OCI-LY1 (cell line): ENCODE results near the gene CSTB.

Experiments used
- H2AFZ ChIP-seq: fragments of 200-600 bp; sonication (generic), shearing (Covaris generic); 2 replicates; pipeline ENCODE4 v1.6.0; 2014; ENCODE audit warnings: antibody characterized with exemption, mild to moderate bottlenecking, low read length
- H3F3A ChIP-seq: fragments of 200-600 bp; sonication (generic), shearing (Covaris generic); 2 replicates; pipeline ENCODE4 v1.6.0; 2014; ENCODE audit warnings: mild to moderate bottlenecking, antibody characterized with exemption, low read length, moderate library complexity; ENCODE audit not compliant: insufficient read depth
- H3K27ac ChIP-seq: fragments of 200-600 bp; sonication (generic); 2 replicates; pipeline ENCODE4 v1.5.1; 2014; ENCODE audit warnings: low read length, mixed run types, mild to moderate bottlenecking, low read depth; ENCODE audit not compliant: poor library complexity, severe bottlenecking
- H3K27me3 ChIP-seq: fragments of 200-600 bp; sonication (generic); 2 replicates; pipeline ENCODE4 v1.6.0; 2014; ENCODE audit warnings: antibody characterized with exemption, mild to moderate bottlenecking, low read length, moderate library complexity; ENCODE audit not compliant: insufficient read depth
- H3K36me3 ChIP-seq: fragments of 200-600 bp; sonication (generic); 2 replicates; pipeline ENCODE4 v1.6.1; 2014; ENCODE audit warnings: mild to moderate bottlenecking, antibody characterized with exemption, low read length, moderate library complexity, mixed read lengths; ENCODE audit not compliant: insufficient read depth
- H3K4me1 ChIP-seq: fragments of 200-600 bp; sonication (generic); 2 replicates; pipeline ENCODE4 v1.5.1; 2014; ENCODE audit warnings: mild to moderate bottlenecking, low read length, moderate library complexity; ENCODE audit not compliant: insufficient read depth, severe bottlenecking
- H3K4me2 ChIP-seq: fragments of 200-600 bp; sonication (generic), shearing (Covaris generic); 2 replicates; pipeline ENCODE4 v1.6.1; 2014; ENCODE audit warnings: low read length
- H3K4me3 ChIP-seq: fragments of 200-600 bp; sonication (generic); 2 replicates; pipeline ENCODE4 v1.5.1; 2014; ENCODE audit warnings: low read length, low read depth, mild to moderate bottlenecking, mixed read lengths; ENCODE audit not compliant: poor library complexity, severe bottlenecking
- H3K79me2 ChIP-seq: fragments of 200-600 bp; shearing (Covaris generic); 2 replicates; pipeline ENCODE4 v1.6.1; 2016; ENCODE audit warnings: mixed run types, low read length, mixed read lengths; ENCODE audit not compliant: insufficient read depth
- H3K9ac ChIP-seq: fragments of 200-600 bp; sonication (generic), shearing (Covaris generic); 2 replicates; pipeline ENCODE4 v1.6.1; 2014; ENCODE audit warnings: mild to moderate bottlenecking, low read length, mixed read lengths
- H3K9me2 ChIP-seq: fragments of 200-600 bp; sonication (generic), shearing (Covaris generic); 2 replicates; pipeline ENCODE4 v1.6.1; 2014; ENCODE audit warnings: low read depth, mild to moderate bottlenecking, low read length, mixed read lengths
- H3K9me3 ChIP-seq: fragments of 200-600 bp; shearing (Covaris generic); 2 replicates; pipeline ENCODE4 v1.6.1; 2014; ENCODE audit warnings: low read length, mixed read lengths
- H4K20me1 ChIP-seq: fragments of 200-600 bp; sonication (generic), shearing (Covaris generic); 2 replicates; pipeline ENCODE4 v1.6.0; 2016; ENCODE audit warnings: mild to moderate bottlenecking, low read length; ENCODE audit not compliant: insufficient read depth
- EZH2 ChIP-seq: fragments of 200-600 bp; sonication (generic), shearing (Covaris generic); IDR thresholded peaks from 2 replicates; pipeline ENCODE4 v1.8.0; 2017; ENCODE audit warnings: borderline replicate concordance, mixed run types, mild to moderate bottlenecking, antibody characterized with exemption, low read length, moderate library complexity, mixed read lengths
- TF ChIP-seq, protein P1 (sequence below): fragments of 200-600 bp; sonication (generic), shearing (Covaris generic); IDR thresholded peaks from 2 replicates; pipeline ENCODE4 v1.5.1; 2017; ENCODE audit warnings: mild to moderate bottlenecking, antibody characterized with exemption, low read length, moderate library complexity, mixed read lengths

The CSTB gene

DNA sequence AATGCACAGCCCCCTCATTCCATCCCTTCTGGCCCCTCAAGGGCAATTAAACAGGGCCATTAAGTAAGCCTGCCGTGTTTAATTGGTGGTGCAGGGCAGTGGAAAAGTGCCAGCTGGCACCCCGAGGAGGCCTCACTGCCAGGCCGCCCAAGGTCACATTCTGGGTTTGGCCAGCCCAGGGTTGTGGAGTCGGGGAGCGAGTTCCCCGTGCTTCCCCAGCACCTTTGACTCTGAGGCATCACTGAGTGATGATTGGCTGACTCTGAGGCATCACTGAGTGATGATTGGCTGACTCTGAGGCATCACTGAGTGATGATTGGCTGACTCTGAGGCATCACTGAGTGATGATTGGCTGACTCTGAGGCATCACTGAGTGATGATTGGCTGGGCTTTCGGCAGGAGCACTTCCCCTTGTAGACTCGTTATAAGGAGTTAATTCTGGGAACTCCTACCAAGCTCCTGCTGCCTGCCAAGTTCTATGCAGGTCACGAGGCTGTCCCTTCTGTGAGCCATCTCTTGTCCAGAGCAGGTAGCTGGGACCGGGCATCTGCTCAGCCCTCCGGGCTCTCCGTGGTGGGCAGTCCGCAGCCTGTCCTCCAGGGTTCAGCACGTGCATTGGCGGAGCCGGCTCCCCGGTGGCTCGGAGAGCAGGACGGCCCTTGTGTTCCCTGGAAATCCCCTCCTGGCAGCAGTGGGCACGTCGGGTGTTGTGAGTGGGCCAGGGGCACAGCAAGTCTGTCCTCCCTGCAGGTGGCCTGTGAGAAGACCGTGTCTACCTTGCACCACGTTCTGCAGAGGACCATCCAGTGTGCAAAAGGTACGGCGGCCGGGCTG is 20.9 kb downstream of the CSTB start:
- Histone ChIP-seq H2AFZ (no peak overlapping the region), H3K27me3 (no peaks in the 10 kb centered on the region), H3K9ac (no peak overlapping the region), H3K9me2 (no peaks in the 10 kb centered on the region), H3F3A (no peaks in the 10 kb centered on the region), H3K9me3 (no peaks in the 10 kb centered on the region), H3K4me2 (no peak overlapping the region), H3K4me1 (no peaks in the 10 kb centered on the region), H3K36me3 (peaks cover 52% of the 10 kb centered on the region), H3K4me3 (no peak overlapping the region), H3K79me2 (no peaks in the 10 kb centered on the region), H3K27ac (no peak overlapping the region), H4K20me1 (no peaks in the 10 kb centered on the region)
- TF ChIP-seq, protein P1, sequence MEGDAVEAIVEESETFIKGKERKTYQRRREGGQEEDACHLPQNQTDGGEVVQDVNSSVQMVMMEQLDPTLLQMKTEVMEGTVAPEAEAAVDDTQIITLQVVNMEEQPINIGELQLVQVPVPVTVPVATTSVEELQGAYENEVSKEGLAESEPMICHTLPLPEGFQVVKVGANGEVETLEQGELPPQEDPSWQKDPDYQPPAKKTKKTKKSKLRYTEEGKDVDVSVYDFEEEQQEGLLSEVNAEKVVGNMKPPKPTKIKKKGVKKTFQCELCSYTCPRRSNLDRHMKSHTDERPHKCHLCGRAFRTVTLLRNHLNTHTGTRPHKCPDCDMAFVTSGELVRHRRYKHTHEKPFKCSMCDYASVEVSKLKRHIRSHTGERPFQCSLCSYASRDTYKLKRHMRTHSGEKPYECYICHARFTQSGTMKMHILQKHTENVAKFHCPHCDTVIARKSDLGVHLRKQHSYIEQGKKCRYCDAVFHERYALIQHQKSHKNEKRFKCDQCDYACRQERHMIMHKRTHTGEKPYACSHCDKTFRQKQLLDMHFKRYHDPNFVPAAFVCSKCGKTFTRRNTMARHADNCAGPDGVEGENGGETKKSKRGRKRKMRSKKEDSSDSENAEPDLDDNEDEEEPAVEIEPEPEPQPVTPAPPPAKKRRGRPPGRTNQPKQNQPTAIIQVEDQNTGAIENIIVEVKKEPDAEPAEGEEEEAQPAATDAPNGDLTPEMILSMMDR: no peak
- TF ChIP-seq EZH2: no peak

DNA sequence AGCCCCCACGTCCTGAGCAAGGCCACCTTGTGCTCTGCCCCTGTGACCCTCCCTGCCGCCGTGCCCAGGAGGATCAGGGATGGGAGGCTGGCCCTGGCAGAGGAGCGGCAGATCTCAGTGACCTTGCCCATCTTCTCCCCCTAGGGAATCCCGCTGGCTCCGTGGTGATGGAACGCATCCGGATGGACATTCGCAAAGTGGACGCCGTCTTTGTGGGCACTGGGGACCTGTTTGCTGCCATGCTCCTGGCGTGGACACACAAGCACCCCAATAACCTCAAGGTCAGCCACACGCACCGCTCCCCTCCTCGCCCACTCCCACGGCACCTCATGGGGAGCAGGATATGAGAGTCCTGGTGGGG is 22.7 kb downstream of the CSTB start:
- Histone ChIP-seq H3F3A (no peaks in the 10 kb centered on the region), H3K9me2 (no peaks in the 10 kb centered on the region), H2AFZ (no peak overlapping the region), H3K79me2 (no peaks in the 10 kb centered on the region), H3K27me3 (no peaks in the 10 kb centered on the region), H3K27ac (no peak overlapping the region), H3K36me3 (peaks cover 60% of the 10 kb centered on the region), H3K4me2 (no peak overlapping the region), H3K4me1 (no peaks in the 10 kb centered on the region), H3K9ac (no peak overlapping the region), H3K4me3 (no peak overlapping the region), H4K20me1 (no peaks in the 10 kb centered on the region), H3K9me3 (no peaks in the 10 kb centered on the region)
- TF ChIP-seq EZH2: no peak
- TF ChIP-seq, protein P1: no peak

DNA sequence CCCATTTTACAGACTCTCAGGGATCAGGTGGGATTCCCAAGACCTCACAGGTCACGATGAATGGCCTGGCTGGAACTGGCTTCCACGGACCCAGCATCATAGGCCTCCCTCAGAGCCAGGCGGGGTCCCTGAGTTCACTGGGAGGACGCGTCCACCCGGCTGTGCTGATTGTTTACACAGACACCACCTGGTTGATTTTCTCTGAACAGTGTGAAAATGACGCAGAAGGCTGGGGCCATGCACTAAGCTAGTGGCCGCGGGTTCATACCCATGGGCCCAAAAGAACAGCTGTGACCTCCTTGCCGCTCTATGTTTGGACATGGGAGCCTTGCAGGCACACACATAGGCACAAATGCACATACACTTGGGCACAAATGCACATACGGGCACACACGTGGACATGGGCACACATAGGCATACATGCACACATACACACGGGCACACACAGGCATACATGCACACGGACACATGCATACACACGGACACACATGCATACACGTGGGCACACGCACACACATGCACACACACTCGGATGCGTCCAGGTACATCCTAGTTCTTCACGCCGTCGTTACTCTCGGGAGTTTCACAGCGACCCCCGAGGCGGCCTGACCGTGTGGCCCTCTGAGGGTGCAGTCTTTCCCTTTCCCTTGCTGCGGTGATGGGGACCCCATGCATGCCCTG is 23.2 kb downstream of the CSTB start:
- no peak overlapping the region for H3K4me2 ChIP-seq
- no peaks in the 10 kb centered on the region for H3F3A ChIP-seq
- no peak for TF ChIP-seq EZH2
- TF ChIP-seq, protein P1: no peak
- H3K4me1 ChIP-seq: no peaks in the 10 kb centered on the region
- no peaks in the 10 kb centered on the region for H3K27me3 ChIP-seq
- H3K9me2 ChIP-seq: no peaks in the 10 kb centered on the region
- H3K79me2 ChIP-seq: no peaks in the 10 kb centered on the region
- H3K4me3 ChIP-seq: no peak overlapping the region
- no peaks in the 10 kb centered on the region for H4K20me1 ChIP-seq
- no peak overlapping the region for H3K27ac ChIP-seq
- H3K9ac ChIP-seq: no peak overlapping the region
- no peaks in the 10 kb centered on the region for H3K9me3 ChIP-seq
- peaks cover 60% of the 10 kb centered on the region for H3K36me3 ChIP-seq
- no peak overlapping the region for H2AFZ ChIP-seq
